Esophagus muscularis mucosa (tissue), 4 donors: ENCODE measurements around the gene ARF1. TPM values are rescaled to one million over a fixed set of nuclear protein-coding genes. Genes with fewer than 3 reads are reported as not detected.

Experiments
- DNase-seq: peaks from one replicate; pipeline ENCODE4 v3.0.0-alpha.2; 2017; ENCODE audit errors: extremely low spot score
- H3K27ac ChIP-seq, 4 donors: fragments of 200-600 bp; sonication (generic); replicated peaks in 1 of 4; 1 replicate in 3 of 4; 2 replicates in 1 of 4; pipeline ENCODE4 v1.5.1; 2016 to 2019; ENCODE audit warnings: mild to moderate bottlenecking in 1 of 4
- H3K27me3 ChIP-seq, 4 donors: fragments of 200-600 bp; sonication (generic); one replicate each; pipeline versions ENCODE4 v1.5.1 to v1.6.0; 2016 to 2019
- H3K36me3 ChIP-seq, 4 donors: fragments of 200-600 bp; sonication (generic); one replicate each; pipeline ENCODE4 v1.5.1; 2016 to 2019
- H3K4me1 ChIP-seq, 4 donors: fragments of 200-600 bp; sonication (generic); one replicate each; pipeline ENCODE4 v1.5.1; 2016 to 2019
- H3K4me3 ChIP-seq, 4 donors: fragments of 200-600 bp; sonication (generic); 1 replicate in 2 of 4; 2 replicates in 2 of 4; pipeline ENCODE4 v1.5.1; 2016 to 2019; ENCODE audit warnings: mild to moderate bottlenecking in 4 of 4, moderate library complexity in 1 of 4
- H3K9me3 ChIP-seq, 4 donors: fragments of 200-600 bp; sonication (generic); 1 replicate in 3 of 4; 2 replicates in 1 of 4; pipeline ENCODE4 v1.5.1; 2016 to 2019
- EP300 ChIP-seq: sonication (generic); formaldehyde crosslinking; IDR thresholded peaks from one replicate; pipeline ENCODE4 v1.6.1; 2017; ENCODE audit warnings: antibody characterized with exemption
- POLR2A ChIP-seq: fragments of 450-650 bp; IDR thresholded peaks from one replicate; pipeline ENCODE4 v1.6.1; 2017; ENCODE audit warnings: antibody characterized with exemption, moderate library complexity, mild to moderate bottlenecking, low read depth
- POLR2AphosphoS5 ChIP-seq, 2 donors: sonication (generic); formaldehyde crosslinking; IDR thresholded peaks; one replicate each; pipeline ENCODE4 v1.6.1; 2017; ENCODE audit warnings: antibody characterized with exemption in 2 of 2
- WGBS: methylation state at CpG from one replicate; pipeline ENCODE4 v1.1.5; 2018; 5-methylcytosine and 5-hydroxymethylcytosine counted together
- intact Hi-C: fragments of 100-400 bp; cut with DNase I; formaldehyde crosslinking; loops from one replicate; pipeline ENCODE4 v1.15.1; 2023
- total RNA-seq, 4 donors: library from RNA; depleted of rRNA; stranded (reverse); fragments of >200 nt; gene quantifications; one replicate each; pipeline versions ENCODE4 v1.1.0 to v1.2.1, GENCODE V29; 2016
- TF ChIP-seq, protein P1 (sequence below), 3 experiments: fragments of 200-600 bp in 2 of 3; fragments of 450-650 bp in 1 of 3; sonication (generic) in 2 of 3; IDR thresholded peaks; one replicate each; pipeline ENCODE4 v1.5.1; 2017 to 2019; ENCODE audit warnings: antibody characterized with exemption in 3 of 3, mild to moderate bottlenecking in 2 of 3, moderate library complexity in 1 of 3

Gene ARF1
- total RNA-seq, 4 donors from 2014 or later: 238 to 392 (median 346) TPM

GRCh38 chr1:228065543-228066347 lies 16.8 kb upstream of the ARF1 start:
- peaks cover 1 to 100% (median 56%) of the 10 kb centered on the region in 4 donors for H3K27me3 ChIP-seq

DNA sequence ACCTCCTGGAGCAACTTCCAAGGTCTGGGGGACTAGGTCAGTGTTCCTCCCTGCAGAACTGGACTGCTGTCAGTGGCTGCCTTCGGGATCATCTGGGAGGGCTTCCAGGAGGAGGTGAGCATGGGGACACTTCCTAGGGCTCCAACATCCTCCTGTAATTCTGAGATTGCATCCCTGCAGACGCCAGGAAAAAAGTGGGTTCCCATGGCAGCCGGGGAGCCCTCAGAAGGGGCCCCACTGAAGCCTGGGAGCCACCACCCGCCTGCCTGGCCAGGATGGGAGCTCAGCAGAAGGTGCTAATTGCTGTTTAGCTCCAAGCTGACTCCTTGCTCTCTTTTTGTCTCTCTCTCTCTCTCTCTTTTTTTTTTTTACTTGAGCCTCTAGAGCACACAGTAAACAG lies 16.1 kb upstream of the ARF1 start:
- Histone ChIP-seq H3K27me3 (peaks cover 0 to 99% (median 49%) of the 10 kb centered on the region in 4 donors), H3K9me3 (no peaks in the 10 kb centered on the region), H3K36me3 (no peaks in the 10 kb centered on the region), H3K4me1 (no peaks in the 10 kb centered on the region), H3K4me3 (no peak overlapping the region), H3K27ac (no peak overlapping the region)
- no peak for TF ChIP-seq POLR2AphosphoS5 (IDR thresholded peaks at IDR 0.05)
- no peak for DNase-seq
- intact Hi-C loops: no loop called here
- 37% methylated on average over 4 of the region's 4 CpGs for WGBS

More at GRCh38 chr1:228065543-228066347, 16.8 kb upstream of the ARF1 start:
- no peaks in the 10 kb centered on the region for H3K36me3 ChIP-seq
- TF ChIP-seq POLR2A (no peak), POLR2AphosphoS5 (IDR thresholded peaks at IDR 0.05) (no peak), EP300 (no peak)
- TF ChIP-seq, protein P1, sequence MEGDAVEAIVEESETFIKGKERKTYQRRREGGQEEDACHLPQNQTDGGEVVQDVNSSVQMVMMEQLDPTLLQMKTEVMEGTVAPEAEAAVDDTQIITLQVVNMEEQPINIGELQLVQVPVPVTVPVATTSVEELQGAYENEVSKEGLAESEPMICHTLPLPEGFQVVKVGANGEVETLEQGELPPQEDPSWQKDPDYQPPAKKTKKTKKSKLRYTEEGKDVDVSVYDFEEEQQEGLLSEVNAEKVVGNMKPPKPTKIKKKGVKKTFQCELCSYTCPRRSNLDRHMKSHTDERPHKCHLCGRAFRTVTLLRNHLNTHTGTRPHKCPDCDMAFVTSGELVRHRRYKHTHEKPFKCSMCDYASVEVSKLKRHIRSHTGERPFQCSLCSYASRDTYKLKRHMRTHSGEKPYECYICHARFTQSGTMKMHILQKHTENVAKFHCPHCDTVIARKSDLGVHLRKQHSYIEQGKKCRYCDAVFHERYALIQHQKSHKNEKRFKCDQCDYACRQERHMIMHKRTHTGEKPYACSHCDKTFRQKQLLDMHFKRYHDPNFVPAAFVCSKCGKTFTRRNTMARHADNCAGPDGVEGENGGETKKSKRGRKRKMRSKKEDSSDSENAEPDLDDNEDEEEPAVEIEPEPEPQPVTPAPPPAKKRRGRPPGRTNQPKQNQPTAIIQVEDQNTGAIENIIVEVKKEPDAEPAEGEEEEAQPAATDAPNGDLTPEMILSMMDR (IDR thresholded peaks at IDR 0.05): no peak
- H3K4me3 ChIP-seq: no peak overlapping the region
- DNase-seq: no peak
- H3K27ac ChIP-seq: no peak overlapping the region
- intact Hi-C loops: no loop called here
- WGBS: 67% methylated on average over 9 of the region's 15 CpGs
- peaks cover 0 to 5% (median 3%) of the 10 kb centered on the region in 4 donors for H3K4me1 ChIP-seq
- H3K9me3 ChIP-seq: no peaks in the 10 kb centered on the region

GRCh38 chr1:228066891-228067654 lies 15.4 kb upstream of the ARF1 start:
- 62% methylated on average over 7 of the region's 10 CpGs for WGBS
- no peaks in the 10 kb centered on the region for H3K9me3 ChIP-seq
- no peak for DNase-seq
- H3K36me3 ChIP-seq: no peaks in the 10 kb centered on the region
- H3K4me3 ChIP-seq: no peak overlapping the region
- no peaks in the 10 kb centered on the region for H3K4me1 ChIP-seq
- H3K27ac ChIP-seq: no peak overlapping the region
- intact Hi-C loops: no loop called here
- H3K27me3 ChIP-seq: peaks cover 0 to 99% (median 43%) of the 10 kb centered on the region in 4 donors
- TF ChIP-seq, protein P1 (IDR thresholded peaks at IDR 0.05): no peak
- TF ChIP-seq POLR2A: no peak
- no peak for TF ChIP-seq POLR2AphosphoS5 (IDR thresholded peaks at IDR 0.05)
- TF ChIP-seq EP300: no peak

- Histone ChIP-seq H3K4me3 (no peak overlapping the region), H3K27ac (no peak overlapping the region), H3K36me3 (no peaks in the 10 kb centered on the region), H3K27me3 (peaks cover 0 to 96% (median 30%) of the 10 kb centered on the region in 4 donors), H3K4me1 (no peaks in the 10 kb centered on the region), H3K9me3 (no peaks in the 10 kb centered on the region)
- TF ChIP-seq POLR2A (no peak), EP300 (no peak), POLR2AphosphoS5 (IDR thresholded peaks at IDR 0.05) (no peak)
- TF ChIP-seq, protein P1 (IDR thresholded peaks at IDR 0.05): no peak
- no peak for DNase-seq
- WGBS: 71% methylated on average over 7 of the region's 7 CpGs
- intact Hi-C loops: no loop called here
Measured at GRCh38 chr1:228068359-228068758, 14.1 kb upstream of the ARF1 start.

DNA sequence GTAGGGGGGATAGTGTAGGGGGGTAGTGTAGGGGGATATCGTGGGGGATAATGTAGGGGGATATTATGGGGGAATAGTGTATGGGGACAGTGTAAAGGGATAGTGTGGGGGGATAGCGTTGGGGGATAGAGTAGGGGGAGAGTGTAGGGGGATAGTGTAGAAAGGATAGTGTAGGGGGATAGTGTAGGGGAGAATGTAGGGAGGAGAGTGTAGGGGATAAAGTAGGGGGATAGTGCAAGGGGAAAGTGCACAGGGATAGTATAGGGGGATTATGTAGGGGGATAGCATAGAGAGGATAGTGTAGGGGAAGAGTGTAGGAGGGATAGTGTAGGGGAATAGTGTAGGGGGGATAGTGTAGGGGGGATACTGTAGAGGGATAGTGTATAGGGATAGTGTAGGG lies 12.3 kb upstream of the ARF1 start:
- DNase-seq: no peak
- Histone ChIP-seq H3K27me3 (peaks cover 0 to 79% (median 12%) of the 10 kb centered on the region in 4 donors), H3K27ac (no peak overlapping the region), H3K4me1 (no peaks in the 10 kb centered on the region), H3K9me3 (no peaks in the 10 kb centered on the region), H3K36me3 (no peaks in the 10 kb centered on the region), H3K4me3 (no peak overlapping the region)
- TF ChIP-seq, protein P1 (IDR thresholded peaks at IDR 0.05): no peak
- TF ChIP-seq POLR2A: no peak
- intact Hi-C loops: loop anchor here (10.0 kb wide), 1 partner anchor 505 kb away; the partner anchor contains the start of gene ZNF678
- WGBS: 60% methylated on average over 2 of the region's 2 CpGs
